ENCODE data around the gene ITM2B.
A peak's percentile ranks its signal among the peaks of the same experiment; 100 is the strongest.
"Not testable (repeated sequence)": the region's sequence is repeated elsewhere in the genome, so short reads cannot be mapped to it uniquely, and the experiment has no call there.

ITM2B gene

DNA sequence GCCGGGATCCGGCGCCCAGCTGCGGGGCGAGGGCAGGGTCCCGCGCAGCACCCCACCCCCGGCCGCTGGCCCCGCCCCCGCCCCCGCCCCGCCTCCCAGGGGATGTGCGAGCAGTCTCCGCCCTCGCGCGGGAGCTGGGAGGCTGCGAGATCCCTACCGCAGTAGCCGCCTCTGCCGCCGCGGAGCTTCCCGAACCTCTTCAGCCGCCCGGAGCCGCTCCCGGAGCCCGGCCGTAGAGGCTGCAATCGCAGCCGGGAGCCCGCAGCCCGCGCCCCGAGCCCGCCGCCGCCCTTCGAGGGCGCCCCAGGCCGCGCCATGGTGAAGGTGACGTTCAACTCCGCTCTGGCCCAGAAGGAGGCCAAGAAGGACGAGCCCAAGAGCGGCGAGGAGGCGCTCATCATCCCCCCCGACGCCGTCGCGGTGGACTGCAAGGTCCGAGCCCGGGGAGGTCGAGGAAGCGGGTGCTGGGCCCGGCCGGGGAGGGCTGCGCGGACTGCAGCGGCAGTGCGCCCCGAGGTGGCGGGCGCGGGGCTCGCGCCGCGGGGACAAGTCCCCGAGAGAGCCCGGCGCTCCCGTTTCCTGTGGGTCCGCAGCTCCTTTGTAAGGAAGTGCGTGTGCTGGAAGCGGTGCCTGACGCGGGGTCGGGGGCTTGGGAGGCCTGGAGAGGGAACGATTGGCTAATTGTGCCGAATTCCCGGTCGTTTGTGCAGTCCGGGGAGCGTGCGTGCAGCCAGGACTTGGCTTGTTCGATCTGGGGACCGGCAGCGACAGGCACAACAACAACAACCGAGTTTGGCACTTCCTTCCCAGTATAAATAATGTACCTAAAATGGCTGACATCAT, at the start of gene ITM2B:
ITM2B (plus strand) TSS at position 161 of the 843 bp plus-strand sequence; CDS start at position 316, 155 bp downstream.
- peak; percentile 30 to 63 (median 44) for DNase-seq (ENCODE audit: low read depth in 3 of 3)

- DNase-seq (ENCODE audit: low read depth in 3 of 3), result no peak
These were observed 48.7 kb upstream of the ITM2B start for GRCh38 chr13:48184260-48184659.

DNA sequence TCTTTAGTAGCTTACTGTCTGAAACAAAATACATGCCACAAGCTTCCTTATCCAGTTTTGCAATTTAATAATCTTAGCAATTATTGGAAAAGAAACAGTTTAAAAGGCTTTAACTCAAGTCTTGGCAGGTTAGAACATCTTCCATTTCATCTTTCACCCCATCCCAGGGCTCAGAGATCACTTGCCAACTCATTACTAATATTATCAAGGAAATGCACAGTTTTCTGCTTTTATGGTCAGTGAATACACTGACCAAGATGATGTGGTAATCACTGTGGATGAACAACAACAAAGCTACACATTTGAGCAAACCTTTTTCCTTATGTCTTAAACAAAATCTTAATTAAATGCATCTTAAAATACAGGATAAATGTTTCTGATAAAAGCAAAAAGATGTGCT, 48.0 kb upstream of the ITM2B start:
- no peak for DNase-seq (ENCODE audit: low read depth in 3 of 3)

DNA sequence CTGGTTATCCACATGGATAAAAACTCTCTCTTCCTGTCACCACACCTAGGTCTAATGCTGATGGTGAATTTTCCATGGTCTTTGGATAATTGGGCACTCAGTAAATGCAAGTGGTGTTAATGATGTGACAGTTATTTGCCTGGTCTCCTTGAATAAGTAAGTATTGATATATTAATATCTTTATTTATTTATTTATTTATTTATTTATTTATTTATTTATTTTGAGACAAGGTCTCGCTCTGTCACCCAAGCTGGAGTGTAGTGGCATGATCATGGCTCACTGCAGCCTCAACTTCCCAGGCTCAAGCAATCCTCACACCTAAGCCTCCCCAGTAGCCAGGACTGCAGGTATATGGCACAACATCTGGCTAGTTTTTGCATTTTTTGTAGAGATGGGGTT, 46.3 kb upstream of the ITM2B start:
- DNase-seq (ENCODE audit: low read depth in 3 of 3), result no peak

- no peak for DNase-seq (ENCODE audit: low read depth in 3 of 3)
These were observed 44.9 kb upstream of the ITM2B start for GRCh38 chr13:48188131-48188530.

- DNase-seq (ENCODE audit: low read depth in 3 of 3), result no peak
These were observed 44.4 kb upstream of the ITM2B start for GRCh38 chr13:48188601-48189000.

GRCh38 chr13:48189171-48189570, 43.8 kb upstream of the ITM2B start:
- no peak for DNase-seq (ENCODE audit: low read depth in 3 of 3)

GRCh38 chr13:48192411-48192935, 40.5 kb upstream of the ITM2B start:
- DNase-seq (ENCODE audit: low read depth in 3 of 3), result no peak

GRCh38 chr13:48194379-48194754, 38.6 kb upstream of the ITM2B start:
- no peak for DNase-seq (ENCODE audit: low read depth in 3 of 3)

- DNase-seq (ENCODE audit: low read depth in 3 of 3), result no peak
These were observed 33.5 kb upstream of the ITM2B start for GRCh38 chr13:48199404-48199946.

DNA sequence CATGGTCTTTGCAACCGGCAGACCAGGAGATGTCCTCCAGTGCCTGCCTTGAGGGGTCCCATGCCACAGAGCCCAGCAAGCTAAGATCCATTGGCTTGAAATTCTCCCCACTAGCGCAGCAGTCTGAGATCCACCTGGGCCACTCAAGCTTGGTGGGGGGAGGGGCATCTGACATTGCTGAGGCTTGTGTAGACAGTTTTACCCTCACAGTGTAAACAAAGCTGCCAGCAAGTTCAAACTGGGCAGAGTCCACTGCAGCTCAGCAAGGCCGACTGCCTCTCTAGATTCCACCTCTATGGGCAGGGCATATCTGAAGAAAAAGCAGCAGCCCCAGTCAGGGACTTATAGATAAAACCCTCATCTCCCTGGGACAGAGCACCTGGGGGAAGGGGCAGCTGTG, 32.0 kb upstream of the ITM2B start:
- DNase-seq (ENCODE audit: low read depth in 3 of 3), result no peak

DNA sequence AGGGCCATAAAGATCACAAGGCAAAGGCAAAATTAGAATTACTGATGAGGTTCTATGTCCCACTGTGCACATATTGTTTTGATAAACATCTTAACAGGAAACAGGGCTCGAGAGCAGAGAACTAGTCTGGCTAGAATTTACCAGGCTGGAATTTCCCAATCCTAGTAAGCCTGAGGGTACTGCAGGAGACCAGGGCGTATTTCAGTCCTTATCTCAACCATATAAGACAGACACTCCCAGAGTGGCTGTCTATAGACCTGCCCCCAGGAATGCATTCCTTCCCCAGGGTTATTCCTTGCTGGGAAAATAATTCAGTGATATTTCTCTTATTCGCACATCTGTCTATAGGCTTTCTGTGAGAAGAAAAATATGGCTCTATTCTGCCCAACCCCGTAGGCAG, 25.8 kb upstream of the ITM2B start:
- DNase-seq (ENCODE audit: low read depth in 3 of 3), result not testable (repeated sequence)

DNA sequence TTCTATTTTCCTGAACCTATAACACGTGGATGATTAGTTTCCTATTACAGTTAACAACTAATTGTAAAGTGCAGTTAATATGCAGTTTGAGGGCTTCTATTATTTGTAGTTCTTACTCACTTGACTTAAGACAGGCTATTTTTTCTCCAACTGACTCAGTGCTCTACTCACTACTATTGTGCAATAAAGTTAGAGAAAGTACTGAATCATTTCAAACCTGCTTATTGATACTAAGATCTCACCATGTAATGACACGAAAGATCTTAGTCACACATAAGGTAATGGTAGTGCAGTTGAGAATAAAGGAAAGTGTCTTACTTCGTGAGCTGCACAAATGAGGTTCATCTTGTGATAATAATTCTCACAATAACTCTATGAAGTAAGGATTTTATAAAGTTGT, 22.8 kb upstream of the ITM2B start:
- no peak for DNase-seq (ENCODE audit: low read depth in 3 of 3)

- no peak for DNase-seq (ENCODE audit: low read depth in 3 of 3)
These were observed 18.4 kb upstream of the ITM2B start for GRCh38 chr13:48214519-48215121.

GRCh38 chr13:48215511-48216203, 17.3 kb upstream of the ITM2B start:
- not testable (repeated sequence) for DNase-seq (ENCODE audit: low read depth in 3 of 3)

DNA sequence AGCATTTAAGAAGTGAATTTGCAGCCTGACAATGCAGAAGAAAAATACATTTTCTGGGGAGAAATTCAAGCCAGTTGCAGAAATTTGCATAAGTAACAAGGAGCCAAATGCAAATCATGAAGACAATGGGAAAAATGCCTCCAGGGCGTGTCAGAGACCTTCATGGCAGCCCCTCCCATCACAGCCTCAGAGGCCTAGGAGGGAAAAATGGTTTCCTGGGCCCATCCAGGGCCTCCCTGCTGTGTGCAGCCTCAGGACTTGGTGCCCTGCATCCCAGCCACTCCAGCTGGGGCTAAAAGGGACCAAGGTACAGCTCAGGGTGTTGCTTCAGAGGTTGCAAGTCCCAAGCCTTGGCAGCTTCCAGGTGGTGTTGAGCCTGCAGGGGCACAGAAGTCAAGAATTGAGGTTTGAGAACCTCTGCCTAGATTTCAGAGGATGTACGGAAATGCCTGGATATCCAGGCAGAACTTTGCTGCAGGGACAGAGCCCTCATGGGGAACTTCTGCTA, 16.7 kb upstream of the ITM2B start:
- no peak for DNase-seq (ENCODE audit: low read depth in 3 of 3)

DNA sequence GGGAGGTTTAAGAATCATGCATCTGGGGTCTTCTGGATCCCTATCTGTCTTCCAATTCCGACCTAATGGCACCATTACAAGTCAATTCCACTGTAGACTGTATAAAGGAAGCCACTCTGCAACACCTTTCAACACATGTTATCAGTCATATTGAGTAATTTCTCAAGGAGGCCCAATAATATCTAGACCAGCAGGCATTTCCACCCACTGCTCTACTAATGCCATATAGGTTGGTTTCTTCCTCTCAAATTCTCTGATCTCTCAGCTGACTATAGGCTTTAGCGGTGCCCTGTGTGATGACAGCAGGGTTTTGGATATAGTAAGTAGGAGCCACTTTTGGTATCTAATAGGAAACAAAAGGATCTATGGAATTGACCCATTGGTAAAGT, 12.4 kb upstream of the ITM2B start:
- peak in 1 of 3 experiments; percentile 7 for DNase-seq (ENCODE audit: low read depth in 3 of 3)

DNA sequence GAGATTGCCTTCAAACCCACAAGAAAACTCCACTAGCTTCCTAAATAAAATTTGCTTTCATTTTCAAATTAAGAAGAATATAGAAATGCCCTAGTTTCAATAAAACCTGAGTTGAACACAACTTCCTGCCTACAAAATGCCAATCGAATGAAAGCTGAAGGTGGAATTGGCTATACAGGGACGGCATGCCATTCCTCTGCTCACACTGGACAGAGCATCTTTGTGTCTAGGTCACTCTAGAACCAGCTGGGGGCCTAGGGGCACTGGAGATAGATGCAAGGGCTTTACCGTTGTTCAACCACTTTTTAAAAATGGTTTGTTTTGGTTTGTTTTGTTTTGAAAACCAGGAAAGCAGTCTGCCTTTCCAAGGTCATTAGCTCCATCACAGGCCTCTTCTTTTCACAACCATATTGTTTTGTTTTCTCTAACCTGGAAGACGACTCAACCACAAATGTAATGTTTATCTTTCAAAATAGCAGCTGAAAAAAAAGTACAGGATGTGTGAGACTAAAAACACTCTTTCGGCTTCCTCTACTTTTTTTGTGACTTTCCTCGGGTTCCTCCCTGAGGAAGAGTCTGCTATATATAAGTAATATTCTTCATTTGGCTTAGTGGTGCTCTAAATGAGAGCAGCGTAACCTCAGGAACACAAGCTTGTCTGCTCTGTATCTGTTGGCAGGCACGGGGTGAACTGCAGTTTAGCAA, 11.9 kb upstream of the ITM2B start:
- DNase-seq (ENCODE audit: low read depth in 3 of 3), result no peak

DNA sequence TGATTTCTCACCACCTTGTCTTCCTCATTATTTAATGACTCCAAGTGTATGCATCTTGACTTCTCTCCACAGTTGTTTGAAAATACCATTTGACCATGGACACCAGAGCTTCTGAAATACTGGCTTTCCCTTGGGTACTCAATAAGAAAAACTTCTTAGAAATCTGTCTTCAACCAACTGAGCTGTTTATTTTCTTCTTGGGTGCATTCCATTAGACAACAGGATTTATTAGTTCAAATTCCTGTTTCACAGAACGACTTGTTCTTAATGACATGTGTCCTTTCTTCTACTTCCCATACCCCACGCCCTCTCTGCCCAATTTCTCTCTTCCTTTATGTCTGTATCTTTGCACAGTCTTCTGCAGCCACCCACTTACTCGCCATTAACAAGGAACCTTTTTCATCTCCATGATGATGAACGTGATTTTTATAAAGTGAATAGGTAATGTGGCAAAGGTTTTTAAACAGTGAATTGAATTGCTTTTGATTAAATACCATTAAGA, 11.3 kb upstream of the ITM2B start:
- DNase-seq (ENCODE audit: low read depth in 3 of 3), result no peak

GRCh38 chr13:48222358-48223301, 10.4 kb upstream of the ITM2B start:
- DNase-seq (ENCODE audit: low read depth in 3 of 3), result no peak
